HG03196 (cell line): ENCODE data around the gene MRPL42.
"Not testable (repeated sequence)": the region's sequence is repeated elsewhere in the genome, so short reads cannot be mapped to it uniquely, and the experiment has no call there.

Experiments used
- ATAC-seq: cut with Tn5 transposase; IDR thresholded peaks from one replicate; pipeline ENCODE4 v1.9.1; 2021; ENCODE audit not compliant: unreplicated experiment

The MRPL42 gene

GRCh38 chr12:93540466-93540865 is 73.2 kb downstream of the MRPL42 start:
- ATAC-seq, result no peak

DNA sequence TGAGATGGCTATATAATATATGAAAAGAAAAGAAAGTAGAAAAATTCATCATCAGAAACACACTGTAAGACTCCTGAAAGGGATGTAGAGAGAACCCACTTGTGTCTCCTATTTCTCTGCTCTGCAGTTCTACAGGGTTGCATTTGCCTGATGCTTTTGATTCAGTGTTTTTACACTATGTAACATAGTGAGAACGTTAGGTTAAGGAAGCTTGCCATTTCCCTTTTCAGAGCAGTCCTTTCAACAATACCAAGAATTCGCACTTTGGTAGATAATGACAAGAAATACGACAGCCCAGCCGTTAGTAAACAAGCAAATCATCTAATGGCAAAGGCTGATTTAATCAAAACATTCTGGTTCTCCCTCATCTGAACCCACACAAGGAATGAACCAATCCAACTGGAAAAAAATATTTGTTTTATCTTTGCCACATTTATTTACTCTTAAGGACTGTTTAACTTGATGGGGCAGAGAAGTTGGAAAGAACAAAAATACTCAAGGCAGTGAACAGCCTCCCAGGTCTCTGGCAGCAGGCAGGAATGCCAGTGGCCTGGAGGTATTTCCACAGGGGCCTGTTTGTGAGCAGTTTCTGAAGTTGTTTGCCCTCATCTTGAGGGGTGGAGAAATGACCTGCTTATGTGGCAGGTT is 74.4 kb downstream of the MRPL42 start:
- no peak for ATAC-seq

DNA sequence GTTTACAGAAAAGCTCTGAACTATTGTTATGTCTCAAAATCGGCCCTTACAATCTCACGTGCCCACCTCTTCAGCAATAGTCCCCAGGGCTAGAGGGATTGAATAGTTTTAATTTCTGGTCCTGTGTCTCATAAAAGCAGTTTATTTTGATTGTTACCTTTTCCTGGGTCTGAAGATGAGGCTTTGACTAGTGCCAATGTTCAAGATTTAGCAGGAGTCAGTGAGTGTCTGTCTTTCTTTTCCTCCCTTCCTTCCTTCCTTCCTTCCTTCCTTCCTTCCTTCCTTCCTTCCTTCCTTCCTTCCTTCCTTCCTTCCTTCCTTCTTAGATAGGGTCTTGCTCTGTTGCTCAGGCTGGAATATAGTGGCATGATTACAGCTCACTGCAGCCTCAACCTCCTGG is 80.5 kb downstream of the MRPL42 start:
- no peak for ATAC-seq

DNA sequence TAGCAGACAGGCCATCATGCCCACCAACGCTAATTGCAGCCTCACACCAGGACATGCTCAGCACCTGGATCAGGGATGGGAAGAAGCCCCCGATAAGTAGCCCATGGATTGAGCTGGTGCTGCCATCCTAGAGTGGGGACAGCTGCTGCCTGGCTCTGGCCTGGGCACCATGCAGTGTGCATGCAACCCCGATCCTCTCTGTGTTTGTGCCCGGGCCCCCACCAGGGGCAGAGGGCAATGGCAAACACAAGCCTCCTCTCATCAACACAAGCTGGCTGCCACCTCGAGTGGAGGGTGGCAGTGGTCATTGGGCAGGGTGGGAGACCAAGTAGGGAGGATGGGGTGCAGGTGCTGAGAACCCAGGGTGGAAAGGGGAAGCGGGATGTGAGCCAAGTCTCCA is 81.9 kb downstream of the MRPL42 start:
- no peak for ATAC-seq

- ATAC-seq, result no peak
These were observed 83.7 kb downstream of the MRPL42 start for GRCh38 chr12:93550748-93551611.

DNA sequence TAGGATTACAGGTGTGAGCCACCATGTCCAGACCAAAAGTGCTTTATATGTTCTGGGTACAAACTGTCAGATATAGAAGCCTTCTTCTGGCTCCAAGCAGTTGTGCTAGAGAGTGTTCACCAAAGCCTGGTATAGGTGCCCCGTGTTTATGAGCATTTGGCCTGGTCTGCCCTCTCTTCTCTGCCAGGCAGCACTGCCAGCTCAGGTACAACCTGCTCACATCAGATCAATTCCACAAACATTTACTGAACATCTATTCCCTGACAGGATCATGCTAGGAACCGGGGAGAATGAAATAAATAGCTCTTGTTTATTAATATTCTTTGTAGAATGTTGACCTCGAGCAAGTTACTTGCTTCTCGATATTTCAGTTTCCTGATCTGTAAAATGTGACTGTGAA is 85.1 kb downstream of the MRPL42 start:
- no peak for ATAC-seq

DNA sequence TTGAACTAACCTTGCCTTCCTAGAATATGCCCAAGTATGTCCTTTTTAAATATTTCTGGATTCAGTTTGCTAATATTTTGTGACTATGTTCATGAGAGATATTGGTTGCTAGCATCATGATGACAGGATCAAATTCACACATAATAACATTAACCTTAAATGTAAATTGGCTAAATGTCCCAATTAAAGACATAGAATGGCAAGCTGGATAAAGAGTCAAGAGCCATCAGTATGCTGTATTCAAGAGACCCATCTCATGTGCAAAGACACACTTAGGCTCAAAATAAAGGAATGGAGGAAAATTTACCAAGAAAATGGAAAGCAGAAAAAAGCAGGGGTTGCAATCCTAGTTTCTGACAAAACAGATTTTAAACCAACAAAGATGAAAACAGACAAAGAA is 90.6 kb downstream of the MRPL42 start:
- not testable (repeated sequence) for ATAC-seq

DNA sequence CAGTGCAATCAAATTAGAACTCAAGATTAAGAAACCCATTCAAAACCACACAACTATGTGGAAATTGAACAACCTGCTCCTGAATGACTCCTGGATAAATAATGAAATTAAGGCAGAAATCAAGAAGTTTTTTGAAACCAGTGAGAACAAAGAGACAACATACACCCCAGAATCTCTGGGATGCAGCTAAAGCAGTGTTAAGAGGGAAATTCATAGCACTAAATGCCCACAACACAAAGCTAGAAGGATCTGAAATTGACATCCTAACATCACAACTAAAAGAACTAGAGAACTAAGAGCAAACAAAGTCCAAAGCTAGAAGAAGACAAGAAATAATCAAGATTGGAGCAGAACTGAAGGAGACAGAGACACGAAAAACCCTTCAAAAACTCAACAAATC is 91.4 kb downstream of the MRPL42 start:
- not testable (repeated sequence) for ATAC-seq

GRCh38 chr12:93563807-93564538 is 96.7 kb downstream of the MRPL42 start:
- ATAC-seq, result no peak

DNA sequence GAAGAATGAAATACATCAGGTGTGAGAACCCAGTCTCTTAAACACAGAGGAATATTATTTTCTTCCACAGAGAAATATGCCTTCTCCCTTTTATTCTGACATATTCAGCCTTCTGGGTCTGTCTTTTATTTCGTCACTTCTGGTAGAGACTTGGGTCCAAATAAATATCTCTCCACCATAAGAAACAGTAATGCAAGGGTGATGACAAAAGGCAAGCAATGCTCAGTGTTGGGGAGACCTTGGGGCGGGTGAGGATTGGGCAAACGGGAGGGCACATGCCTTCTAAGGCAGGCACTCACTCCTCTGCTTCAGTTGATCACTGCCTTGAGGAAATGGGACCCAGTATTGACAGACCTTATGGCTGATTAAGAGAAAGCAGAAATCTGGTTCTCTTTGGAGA is 98.4 kb downstream of the MRPL42 start:
- no peak for ATAC-seq
